Measurements from ENCODE around the gene NHERF2. TPM values are rescaled to one million over a fixed set of nuclear protein-coding genes. Genes with fewer than 3 reads are reported as not detected.

NHERF2 gene
- total and polyA plus RNA-seq, 2 donors: 25.9 to 111 TPM

DNA sequence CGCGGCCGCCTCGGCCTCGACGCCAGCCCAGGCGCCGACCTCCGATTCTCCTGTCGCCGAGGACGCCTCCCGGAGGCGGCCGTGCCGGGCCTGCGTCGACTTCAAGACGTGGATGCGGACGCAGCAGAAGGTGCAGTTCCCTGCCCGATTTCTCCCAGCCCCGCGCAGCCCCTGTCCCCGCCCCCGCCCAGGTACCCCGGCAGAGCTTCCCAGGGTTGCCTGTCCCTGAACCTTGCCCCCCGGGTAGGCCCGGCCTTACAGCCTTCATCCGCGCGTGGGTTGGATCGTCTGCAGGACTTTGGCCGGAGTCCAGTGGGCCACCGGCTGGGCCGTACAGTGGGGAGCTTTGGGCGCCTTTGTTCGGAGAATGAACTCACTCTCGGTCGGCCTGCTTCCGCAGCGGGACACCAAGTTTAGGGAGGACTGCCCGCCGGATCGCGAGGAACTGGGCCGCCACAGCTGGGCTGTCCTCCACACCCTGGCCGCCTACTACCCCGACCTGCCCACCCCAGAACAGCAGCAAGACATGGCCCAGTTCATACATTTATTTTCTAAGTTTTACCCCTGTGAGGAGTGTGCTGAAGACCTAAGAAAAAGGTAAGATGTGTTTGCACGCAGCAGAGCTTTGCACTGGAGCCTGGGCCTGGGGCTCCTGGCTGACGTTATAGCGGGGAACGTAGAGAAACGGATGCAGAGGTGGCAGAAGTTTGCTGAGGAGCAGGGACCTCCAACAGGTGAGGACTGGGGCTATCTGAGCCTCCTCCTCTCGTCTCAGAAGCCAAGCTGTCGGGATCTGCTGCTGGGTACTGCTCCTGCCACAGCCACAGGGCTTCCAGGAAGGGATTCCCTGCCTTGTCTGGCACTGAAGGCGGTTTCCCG lies 42.1 kb upstream of the NHERF2 start:
- WGBS: 10% methylated on average over 58 of the region's 58 CpGs
- Histone ChIP-seq H3K4me1 (ENCODE audit: insufficient read depth) (no peaks in the 10 kb centered on the region), H3K4me3 (ENCODE audit: low read depth, low read length) (peak overlapping the region; percentile 76), H3K36me3 (ENCODE audit: insufficient read depth) (peaks cover 5% of the 10 kb centered on the region), H3K27ac (ENCODE audit: low read depth) (no peak overlapping the region)
- no peak for DNase-seq (ENCODE audit: extremely low spot score)

- Histone ChIP-seq H3K4me3 (ENCODE audit: low read depth, low read length) (no peak overlapping the region), H3K27ac (ENCODE audit: low read depth) (no peak overlapping the region), H3K4me1 (ENCODE audit: insufficient read depth) (no peaks in the 10 kb centered on the region), H3K36me3 (ENCODE audit: insufficient read depth) (peaks cover 5% of the 10 kb centered on the region)
- 94% methylated on average over 14 of the region's 14 CpGs for WGBS
- no peak for DNase-seq (ENCODE audit: extremely low spot score)
Observed at GRCh38 chr16:1985466-1986150, 41.1 kb upstream of the NHERF2 start.

GRCh38 chr16:1987198-1987597 lies 39.5 kb upstream of the NHERF2 start:
- H3K36me3 ChIP-seq (ENCODE audit: insufficient read depth): peaks cover 5% of the 10 kb centered on the region
- no peak overlapping the region for H3K4me3 ChIP-seq (ENCODE audit: low read depth, low read length)
- H3K4me1 ChIP-seq (ENCODE audit: insufficient read depth): no peaks in the 10 kb centered on the region
- H3K27ac ChIP-seq (ENCODE audit: low read depth): no peak overlapping the region
- no peak for DNase-seq (ENCODE audit: extremely low spot score)
- WGBS: 91% methylated on average over 10 of the region's 10 CpGs

GRCh38 chr16:1989209-1990100 lies 37.2 kb upstream of the NHERF2 start, which contains the start of gene SYNGR3:
TSS of gene SYNGR3 (plus strand) at chr16:1989970. CDS start at chr16:1990103, 133 bp downstream.
- no peak within 1 kb of the TSS for H3K27ac ChIP-seq (ENCODE audit: low read depth)
- WGBS: 5% methylated on average over 65 of the region's 67 CpGs
- DNase-seq (ENCODE audit: extremely low spot score): no peak
- no peaks in the 10 kb centered on the region for H3K4me1 ChIP-seq (ENCODE audit: insufficient read depth)
- peak within 1 kb of the TSS; percentile 20 for H3K4me3 ChIP-seq (ENCODE audit: low read depth, low read length)
- peaks cover 5% of the 10 kb centered on the region for H3K36me3 ChIP-seq (ENCODE audit: insufficient read depth)

- WGBS: under 1% methylated on average over 25 of the region's 25 CpGs
- Histone ChIP-seq H3K4me1 (ENCODE audit: insufficient read depth) (no peaks in the 10 kb centered on the region), H3K36me3 (ENCODE audit: insufficient read depth) (peaks cover 5% of the 10 kb centered on the region), H3K27ac (ENCODE audit: low read depth) (no peak overlapping the region), H3K4me3 (ENCODE audit: low read depth, low read length) (peak overlapping the region; percentile 20)
- no peak for DNase-seq (ENCODE audit: extremely low spot score)
Observed at GRCh38 chr16:1990101-1990350, 36.7 kb upstream of the NHERF2 start.

GRCh38 chr16:1990351-1991134 lies 36.2 kb upstream of the NHERF2 start:
- WGBS: 3% methylated on average over 50 of the region's 50 CpGs
- no peak for DNase-seq (ENCODE audit: extremely low spot score)
- Histone ChIP-seq H3K36me3 (ENCODE audit: insufficient read depth) (peaks cover 5% of the 10 kb centered on the region), H3K4me3 (ENCODE audit: low read depth, low read length) (peak overlapping the region; percentile 20), H3K4me1 (ENCODE audit: insufficient read depth) (no peaks in the 10 kb centered on the region), H3K27ac (ENCODE audit: low read depth) (no peak overlapping the region)

DNA sequence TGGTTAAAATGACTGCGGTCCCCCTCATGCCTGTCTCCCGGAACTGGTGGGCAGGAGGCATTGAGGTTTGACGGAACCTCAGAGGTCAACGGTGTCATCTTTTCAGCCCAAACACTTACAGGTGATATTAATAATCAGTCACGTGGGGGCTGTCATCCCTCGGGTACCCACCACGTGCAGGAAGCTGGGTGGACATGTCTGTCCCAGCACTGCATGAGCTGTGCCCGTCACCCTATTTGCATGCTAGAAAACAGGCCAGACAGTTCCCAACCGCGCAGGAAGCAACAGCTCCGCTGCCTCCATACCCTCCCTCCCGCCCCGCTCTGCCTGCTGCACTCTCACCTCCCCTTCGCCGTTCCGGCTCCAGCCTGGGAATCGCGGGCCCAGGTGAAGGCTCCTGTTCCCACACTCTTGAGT lies 35.6 kb upstream of the NHERF2 start:
- DNase-seq (ENCODE audit: extremely low spot score): no peak
- H3K27ac ChIP-seq (ENCODE audit: low read depth): no peak overlapping the region
- no peak overlapping the region for H3K4me3 ChIP-seq (ENCODE audit: low read depth, low read length)
- H3K36me3 ChIP-seq (ENCODE audit: insufficient read depth): peaks cover 3% of the 10 kb centered on the region
- H3K4me1 ChIP-seq (ENCODE audit: insufficient read depth): no peaks in the 10 kb centered on the region
- 14% methylated on average over 18 of the region's 18 CpGs for WGBS

- WGBS: 15% methylated on average over 22 of the region's 22 CpGs
- DNase-seq (ENCODE audit: extremely low spot score): no peak
- Histone ChIP-seq H3K27ac (ENCODE audit: low read depth) (no peak overlapping the region), H3K4me1 (ENCODE audit: insufficient read depth) (no peaks in the 10 kb centered on the region), H3K4me3 (ENCODE audit: low read depth, low read length) (no peak overlapping the region), H3K36me3 (ENCODE audit: insufficient read depth) (peaks cover 3% of the 10 kb centered on the region)
Observed at GRCh38 chr16:1991588-1991947, 35.1 kb upstream of the NHERF2 start.

GRCh38 chr16:1991948-1992703 lies 34.6 kb upstream of the NHERF2 start:
- Histone ChIP-seq H3K27ac (ENCODE audit: low read depth) (no peak overlapping the region), H3K4me3 (ENCODE audit: low read depth, low read length) (peak overlapping the region; percentile 1), H3K36me3 (ENCODE audit: insufficient read depth) (peaks cover 1% of the 10 kb centered on the region), H3K4me1 (ENCODE audit: insufficient read depth) (no peaks in the 10 kb centered on the region)
- peak; percentile 57 for DNase-seq (ENCODE audit: extremely low spot score)
- 3% methylated on average over 95 of the region's 96 CpGs for WGBS

- 43% methylated on average over 50 of the region's 50 CpGs for WGBS
- Histone ChIP-seq H3K27ac (ENCODE audit: low read depth) (no peak overlapping the region), H3K36me3 (ENCODE audit: insufficient read depth) (no peaks in the 10 kb centered on the region), H3K4me1 (ENCODE audit: insufficient read depth) (no peaks in the 10 kb centered on the region), H3K4me3 (ENCODE audit: low read depth, low read length) (no peak overlapping the region)
- DNase-seq (ENCODE audit: extremely low spot score): no peak
Observed at GRCh38 chr16:1992704-1993317, 33.9 kb upstream of the NHERF2 start.

- 78% methylated on average over 2 of the region's 2 CpGs for WGBS
- no peak for DNase-seq (ENCODE audit: extremely low spot score)
- Histone ChIP-seq H3K4me3 (ENCODE audit: low read depth, low read length) (no peak overlapping the region), H3K27ac (ENCODE audit: low read depth) (no peak overlapping the region), H3K4me1 (ENCODE audit: insufficient read depth) (no peaks in the 10 kb centered on the region), H3K36me3 (ENCODE audit: insufficient read depth) (peaks cover 2% of the 10 kb centered on the region)
Observed at GRCh38 chr16:1993731-1994131, 33.0 kb upstream of the NHERF2 start.
